ENCODE measurements around the gene CD209.

The CD209 gene

DNA sequence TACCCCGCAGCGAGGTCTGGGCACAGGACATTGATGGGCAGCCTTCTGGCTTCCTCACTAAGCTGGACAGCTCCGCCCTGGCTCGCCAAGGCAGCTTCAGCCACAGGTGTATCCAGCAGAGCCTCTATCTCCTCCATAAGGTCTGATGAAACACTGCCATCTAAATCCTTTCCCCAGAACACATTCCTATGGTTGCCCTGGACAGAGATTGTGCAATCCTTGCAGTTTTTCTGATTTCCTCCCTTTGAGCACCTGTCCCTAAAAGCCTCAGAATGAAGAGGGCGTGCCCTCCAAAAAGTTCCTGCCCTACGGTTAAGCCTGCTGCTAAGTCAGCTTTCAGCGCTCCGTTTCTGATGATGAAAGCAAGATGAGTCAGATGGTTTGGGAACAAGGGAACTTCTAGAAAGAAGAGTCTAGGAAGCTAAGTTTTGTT, 36.7 kb upstream of the CD209 start:
- in situ Hi-C loops (cut with MboI; ENCODE audit: low pct_unique_long_range_greater_than_20kb, low sequenced_read_pairs, unreplicated experiment) = no loop called here
- DNase-seq (ENCODE audit: low spot score) = no peak
- no peak for TF ChIP-seq CTCF (IDR thresholded peaks at IDR 0.05; ENCODE audit: extremely low read depth, insufficient read depth, missing control alignments)

GRCh38 chr19:7781157-7781556, 33.8 kb upstream of the CD209 start:
- in situ Hi-C loops (cut with MboI; ENCODE audit: low pct_unique_long_range_greater_than_20kb, low sequenced_read_pairs, unreplicated experiment) = no loop called here
- no peak for TF ChIP-seq CTCF (IDR thresholded peaks at IDR 0.05; ENCODE audit: extremely low read depth, insufficient read depth, missing control alignments)

GRCh38 chr19:7779631-7780486, 32.5 kb upstream of the CD209 start:
- in situ Hi-C loops (cut with MboI; ENCODE audit: low pct_unique_long_range_greater_than_20kb, low sequenced_read_pairs, unreplicated experiment) = no loop called here
- TF ChIP-seq CTCF (IDR thresholded peaks at IDR 0.05; ENCODE audit: extremely low read depth, insufficient read depth, missing control alignments) = no peak
- no peak for DNase-seq (ENCODE audit: low spot score)

More at GRCh38 chr19:7781157-7781556, 33.8 kb upstream of the CD209 start:
- DNase-seq (ENCODE audit: low spot score) = no peak

DNA sequence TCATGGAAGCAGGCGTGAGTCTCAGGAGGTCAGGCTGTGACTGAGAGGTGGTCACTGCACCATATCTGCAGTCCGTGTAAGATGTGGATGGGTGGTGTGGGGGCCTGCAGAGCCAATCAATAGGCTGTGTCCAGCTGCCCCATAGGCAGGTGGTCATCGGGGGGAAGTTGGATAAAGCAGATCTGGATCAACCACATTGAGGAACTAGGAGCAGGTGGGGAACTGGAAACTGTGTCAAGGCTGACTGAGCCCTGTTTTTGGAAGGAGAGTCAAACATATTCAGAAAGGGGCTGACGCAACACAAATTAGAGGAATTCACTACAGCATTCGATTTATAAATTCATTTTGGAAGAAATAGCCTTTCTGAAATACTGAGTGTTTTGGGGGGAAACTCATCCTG, 30.7 kb upstream of the CD209 start:
- DNase-seq (ENCODE audit: low spot score) = no peak
- in situ Hi-C loops (cut with MboI; ENCODE audit: low pct_unique_long_range_greater_than_20kb, low sequenced_read_pairs, unreplicated experiment) = no loop called here
- TF ChIP-seq CTCF (IDR thresholded peaks at IDR 0.05; ENCODE audit: extremely low read depth, insufficient read depth, missing control alignments) = no peak

DNA sequence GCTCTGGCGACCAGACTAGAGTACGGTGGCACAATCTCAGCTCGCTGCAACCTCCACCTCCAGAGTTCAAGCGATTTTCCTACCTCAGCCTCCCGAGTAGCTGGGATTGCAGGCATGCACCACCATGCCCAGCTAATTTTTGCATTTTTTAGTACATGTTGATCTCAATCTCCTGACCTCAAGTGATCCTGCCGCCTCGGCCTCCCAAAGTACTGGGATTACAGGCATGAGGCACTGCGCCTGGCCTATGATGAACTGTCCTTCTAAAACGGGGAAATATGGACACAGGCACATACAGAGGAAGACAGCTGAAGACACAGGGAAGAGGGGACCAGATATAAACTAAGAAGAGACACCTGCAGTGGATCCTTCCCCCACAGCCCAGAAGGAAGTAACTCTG, 28.4 kb upstream of the CD209 start:
- no peak for TF ChIP-seq CTCF (IDR thresholded peaks at IDR 0.05; ENCODE audit: extremely low read depth, insufficient read depth, missing control alignments)
- in situ Hi-C loops (cut with MboI; ENCODE audit: low pct_unique_long_range_greater_than_20kb, low sequenced_read_pairs, unreplicated experiment) = no loop called here
- DNase-seq (ENCODE audit: low spot score) = no peak

DNA sequence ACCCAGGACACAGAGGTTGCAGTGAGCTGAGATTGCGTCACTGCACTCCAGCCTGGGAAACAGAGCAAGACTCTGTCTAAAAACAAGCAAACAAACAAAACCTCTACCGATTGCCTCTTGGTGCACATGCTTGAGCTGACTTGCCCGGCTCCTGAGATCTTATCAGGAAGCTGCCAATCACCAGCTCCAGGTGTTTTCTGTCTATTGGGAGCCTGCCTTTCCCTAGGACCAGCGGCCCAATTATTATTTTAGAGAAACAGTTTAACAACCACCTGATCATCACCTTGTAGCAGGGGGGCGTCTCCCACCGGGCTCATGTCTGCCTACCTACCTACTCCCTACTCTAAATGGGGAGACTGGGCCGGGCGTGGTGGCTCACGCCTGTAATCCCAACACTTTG, 26.5 kb upstream of the CD209 start:
- in situ Hi-C loops (cut with MboI; ENCODE audit: low pct_unique_long_range_greater_than_20kb, low sequenced_read_pairs, unreplicated experiment) = no loop called here
- no peak for TF ChIP-seq CTCF (IDR thresholded peaks at IDR 0.05; ENCODE audit: extremely low read depth, insufficient read depth, missing control alignments)
- no peak for DNase-seq (ENCODE audit: low spot score)
